ENCODE data around the gene EHBP1. TPM values are rescaled to one million over a fixed set of nuclear protein-coding genes. Genes with fewer than 3 reads are reported as not detected.

The EHBP1 gene
- total and polyA plus RNA-seq, 2 experiments from 2014 or later = 27.2 to 47.9 TPM

GRCh38 chr2:63064661-63065060 lies 359.1 kb downstream of the EHBP1 start (continued):
- TF ChIP-seq CTCF (conservative IDR thresholded peaks at IDR 0.05; ENCODE audit: low read depth in 2 of 2) = no peak
- TF ChIP-seq POLR2AphosphoS5 (IDR thresholded peaks at IDR 0.05; ENCODE audit: low read depth) = no peak

- H3K36me3 ChIP-seq (ENCODE audit: insufficient read depth) = no peaks in the 10 kb centered on the region
- peaks cover 28% of the 10 kb centered on the region for H3K27me3 ChIP-seq (ENCODE audit: insufficient read depth)
- Mint-ChIP-seq H3K4me3 (no peak overlapping the region), H3K36me3 (ENCODE audit: low read depth) (no peaks in the 10 kb centered on the region), H3K9me3 (no peaks in the 10 kb centered on the region), H3K4me1 (no peaks in the 10 kb centered on the region; the same call in 2 of the 3 replicates), H3K27ac (no peak overlapping the region), H3K27me3 (ENCODE audit: insufficient read depth, low read depth, poor library complexity) (peaks cover 11% of the 10 kb centered on the region)
- no peak overlapping the region for H3K4me3 ChIP-seq
- no peaks in the 10 kb centered on the region for H3K4me1 ChIP-seq (ENCODE audit: insufficient read depth)
- H3K9me2 ChIP-seq (ENCODE audit: insufficient read depth) = no peaks in the 10 kb centered on the region
- H3F3A ChIP-seq (replicated peaks; ENCODE audit: low read depth) = no peaks in the 10 kb centered on the region
- no peaks in the 10 kb centered on the region for H4K20me1 ChIP-seq (replicated peaks; ENCODE audit: insufficient read depth)
- ATAC-seq (no peak), DNase-seq (ENCODE audit: low spot score) (no peak)
- no peak overlapping the region for H2AFZ ChIP-seq
- TF ChIP-seq ZNF331 (CRISPR knock-in tag; IDR thresholded peaks at IDR 0.05; ENCODE audit: low read depth) (no peak), CREB1 (CRISPR knock-in tag; IDR thresholded peaks at IDR 0.05; ENCODE audit: low read depth) (no peak), POLR2AphosphoS5 (IDR thresholded peaks at IDR 0.05; ENCODE audit: low read depth) (no peak), EZH2 (IDR thresholded peaks at IDR 0.05; ENCODE audit: low read depth, unreplicated experiment) (no peak), STAT1 (IDR thresholded peaks at IDR 0.05; ENCODE audit: unreplicated experiment) (no peak), ZNF114 (CRISPR knock-in tag; IDR thresholded peaks at IDR 0.05) (no peak), ZNF462 (CRISPR knock-in tag; IDR thresholded peaks at IDR 0.05) (no peak), EZH2phosphoT487 (IDR thresholded peaks at IDR 0.05; ENCODE audit: unreplicated experiment) (no peak), REST (IDR thresholded peaks at IDR 0.05; ENCODE audit: unreplicated experiment) (no peak), NANOG (IDR thresholded peaks at IDR 0.05; ENCODE audit: borderline replicate concordance) (no peak), JUNB (IDR thresholded peaks at IDR 0.05; ENCODE audit: unreplicated experiment) (no peak), ETS1 (IDR thresholded peaks at IDR 0.05) (no peak)
- no peak overlapping the region for H3K4me2 ChIP-seq
- no peak overlapping the region for H3K27ac ChIP-seq (ENCODE audit: low read depth)
- no peaks in the 10 kb centered on the region for H3K79me2 ChIP-seq (replicated peaks; ENCODE audit: insufficient read depth)
Observed at GRCh38 chr2:63066265-63066664, 360.8 kb downstream of the EHBP1 start.

Data from GM23338 (cell line).